Astrocyte of the cerebellum (primary cell): ENCODE measurements around the gene PCDHGA5.
A peak's percentile ranks its signal among the peaks of the same experiment; 100 is the strongest.
"Not testable (repeated sequence)": the region's sequence is repeated elsewhere in the genome, so short reads cannot be mapped to it uniquely, and the experiment has no call there.

ENCODE experiments used
- DNase-seq: peaks from one replicate; pipeline ENCODE4 v3.0.0-alpha.2; 2011; ENCODE audit warnings: low read depth
- H3K4me3 ChIP-seq: 2 replicates; pipeline ENCODE4 v1.5.1; 2011; ENCODE audit warnings: mild to moderate bottlenecking, low read depth, low read length, moderate library complexity
- in situ Hi-C: cut with HindIII; loops from 2 replicates; pipeline ENCODE4 v1.10.0; 2017; ENCODE audit warnings: low sequenced_read_pairs
- TF ChIP-seq, protein P1 (sequence below): IDR thresholded peaks from 2 replicates; pipeline ENCODE4 v1.5.1; 2012; ENCODE audit warnings: low read length, low read depth, moderate library complexity, mild to moderate bottlenecking; ENCODE audit errors: missing control alignments

The PCDHGA5 gene

GRCh38 chr5:141343242-141343952, 20.6 kb upstream of the PCDHGA5 start, which contains the start of gene PCDHGA3:
TSS of gene PCDHGA3 (plus strand) at chr5:141343829. CDS start at chr5:141344034, 205 bp downstream.
- TF ChIP-seq, protein P1, sequence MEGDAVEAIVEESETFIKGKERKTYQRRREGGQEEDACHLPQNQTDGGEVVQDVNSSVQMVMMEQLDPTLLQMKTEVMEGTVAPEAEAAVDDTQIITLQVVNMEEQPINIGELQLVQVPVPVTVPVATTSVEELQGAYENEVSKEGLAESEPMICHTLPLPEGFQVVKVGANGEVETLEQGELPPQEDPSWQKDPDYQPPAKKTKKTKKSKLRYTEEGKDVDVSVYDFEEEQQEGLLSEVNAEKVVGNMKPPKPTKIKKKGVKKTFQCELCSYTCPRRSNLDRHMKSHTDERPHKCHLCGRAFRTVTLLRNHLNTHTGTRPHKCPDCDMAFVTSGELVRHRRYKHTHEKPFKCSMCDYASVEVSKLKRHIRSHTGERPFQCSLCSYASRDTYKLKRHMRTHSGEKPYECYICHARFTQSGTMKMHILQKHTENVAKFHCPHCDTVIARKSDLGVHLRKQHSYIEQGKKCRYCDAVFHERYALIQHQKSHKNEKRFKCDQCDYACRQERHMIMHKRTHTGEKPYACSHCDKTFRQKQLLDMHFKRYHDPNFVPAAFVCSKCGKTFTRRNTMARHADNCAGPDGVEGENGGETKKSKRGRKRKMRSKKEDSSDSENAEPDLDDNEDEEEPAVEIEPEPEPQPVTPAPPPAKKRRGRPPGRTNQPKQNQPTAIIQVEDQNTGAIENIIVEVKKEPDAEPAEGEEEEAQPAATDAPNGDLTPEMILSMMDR, result peak; percentile 34
- in situ Hi-C loops, result loop anchor here (5.0 kb wide), 1 partner anchor 84 kb away; no protein-coding TSS in a partner anchor
- peak; percentile 26 for DNase-seq
- peak within 1 kb of the TSS; percentile 30 for H3K4me3 ChIP-seq

- in situ Hi-C loops, result loop anchor here (5.0 kb wide), 1 partner anchor 83 kb away; no protein-coding TSS in a partner anchor
- peak overlapping the region; percentile 30 for H3K4me3 ChIP-seq
- TF ChIP-seq, protein P1, result no peak
- no peak for DNase-seq
These were observed 20.0 kb upstream of the PCDHGA5 start for GRCh38 chr5:141343953-141344463.

- TF ChIP-seq, protein P1, result no peak
- no peak overlapping the region for H3K4me3 ChIP-seq
- DNase-seq, result no peak
- in situ Hi-C loops, result no loop called here
These were observed 18.6 kb upstream of the PCDHGA5 start for GRCh38 chr5:141345327-141345726.

DNA sequence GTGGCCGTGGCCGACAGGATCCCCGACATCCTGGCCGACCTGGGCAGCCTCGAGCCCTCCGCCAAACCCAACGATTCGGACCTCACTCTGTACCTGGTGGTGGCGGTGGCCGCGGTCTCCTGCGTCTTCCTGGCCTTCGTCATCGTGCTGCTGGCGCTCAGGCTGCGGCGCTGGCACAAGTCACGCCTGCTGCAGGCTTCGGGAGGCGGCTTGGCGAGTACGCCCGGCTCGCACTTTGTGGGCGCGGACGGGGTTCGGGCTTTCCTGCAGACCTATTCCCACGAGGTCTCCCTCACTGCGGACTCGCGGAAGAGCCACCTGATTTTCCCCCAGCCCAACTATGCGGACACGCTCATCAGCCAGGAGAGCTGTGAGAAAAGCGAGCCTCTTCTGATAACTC, 17.9 kb upstream of the PCDHGA5 start:
- DNase-seq, in situ Hi-C loops, H3K4me3 ChIP-seq: not testable (repeated sequence)

DNA sequence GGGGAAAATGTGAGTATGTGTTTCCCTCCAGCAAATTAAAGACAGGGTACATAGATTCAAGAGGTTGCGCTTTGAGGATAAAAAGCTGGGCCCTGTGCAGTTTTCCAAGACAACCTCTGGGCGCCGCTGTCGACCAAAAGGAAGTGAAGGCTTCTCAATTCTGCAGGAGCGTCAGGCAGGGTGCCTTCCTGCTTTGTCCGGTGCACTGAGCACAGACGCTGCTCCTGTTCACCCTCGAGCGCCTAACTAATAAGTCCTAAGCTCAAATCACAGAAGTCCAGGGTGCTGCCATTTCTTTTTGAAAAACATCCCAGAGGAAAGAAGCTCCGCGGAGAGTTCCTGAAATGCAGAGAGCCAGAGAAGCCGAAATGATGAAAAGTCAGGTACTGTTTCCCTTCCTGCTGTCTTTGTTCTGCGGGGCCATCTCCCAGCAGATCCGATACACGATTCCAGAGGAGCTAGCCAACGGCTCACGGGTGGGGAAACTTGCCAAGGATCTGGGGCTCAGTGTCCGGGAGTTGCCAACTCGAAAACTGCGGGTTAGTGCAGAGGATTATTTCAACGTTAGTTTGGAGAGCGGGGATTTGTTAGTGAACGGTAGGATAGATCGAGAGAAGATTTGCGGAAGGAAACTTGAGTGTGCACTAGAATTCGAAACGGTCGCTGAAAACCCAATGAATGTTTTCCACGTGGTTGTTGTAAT, 13.9 kb upstream of the PCDHGA5 start, which contains the start of gene PCDHGB1:
Gene PCDHGB1, plus strand, starts transcription at position 183 of the 703 bp plus-strand sequence. Its CDS starts 162 bp downstream, at position 345.
- in situ Hi-C loops, result no loop called here
- TF ChIP-seq, protein P1, result peak; percentile 43
- DNase-seq, result no peak
- H3K4me3 ChIP-seq, result peak within 1 kb of the TSS; percentile 32

GRCh38 chr5:141351591-141351990, 12.4 kb upstream of the PCDHGA5 start:
- no peak overlapping the region for H3K4me3 ChIP-seq
- TF ChIP-seq, protein P1, result no peak
- DNase-seq, result no peak
- in situ Hi-C loops, result no loop called here

DNA sequence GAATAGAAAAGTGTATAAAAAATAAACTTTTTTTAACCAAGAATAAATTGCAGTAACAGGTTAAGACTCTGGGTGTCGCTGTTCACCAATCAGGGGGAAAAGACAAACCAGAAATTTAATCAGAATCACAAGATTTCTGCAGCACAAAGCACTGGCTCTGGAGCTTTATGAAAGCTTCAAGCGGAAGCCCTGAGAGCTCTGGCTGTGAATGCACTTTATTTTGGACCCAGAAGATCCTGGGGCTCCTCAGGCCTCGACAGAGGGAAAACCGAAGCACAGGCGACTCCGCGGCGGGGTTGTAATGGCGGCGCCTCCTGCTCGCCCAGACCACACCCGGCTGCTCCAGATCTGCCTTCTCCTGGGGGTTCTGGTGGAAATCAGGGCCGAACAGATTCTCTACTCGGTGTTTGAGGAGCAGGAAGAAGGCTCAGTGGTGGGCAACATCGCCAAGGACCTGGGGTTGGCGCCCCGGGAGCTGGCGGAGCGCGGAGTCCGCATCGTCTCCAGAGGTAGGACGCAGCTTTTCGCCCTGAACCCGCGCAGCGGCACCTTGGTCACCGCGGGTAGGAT, 9.0 kb upstream of the PCDHGA5 start, which contains the start of gene PCDHGA4:
Gene PCDHGA4, plus strand, starts transcription at position 122 of the 570 bp plus-strand sequence. Its CDS starts 87 bp downstream, at position 209.
- peak within 1 kb of the TSS; percentile 21 for H3K4me3 ChIP-seq
- in situ Hi-C loops, result no loop called here
- DNase-seq, result no peak
- TF ChIP-seq, protein P1, result peak; percentile 31
